Measurements from ENCODE around the gene RNU1-3.
"Not testable (repeated sequence)": the region's sequence is repeated elsewhere in the genome, so short reads cannot be mapped to it uniquely, and the experiment has no call there.

DNA sequence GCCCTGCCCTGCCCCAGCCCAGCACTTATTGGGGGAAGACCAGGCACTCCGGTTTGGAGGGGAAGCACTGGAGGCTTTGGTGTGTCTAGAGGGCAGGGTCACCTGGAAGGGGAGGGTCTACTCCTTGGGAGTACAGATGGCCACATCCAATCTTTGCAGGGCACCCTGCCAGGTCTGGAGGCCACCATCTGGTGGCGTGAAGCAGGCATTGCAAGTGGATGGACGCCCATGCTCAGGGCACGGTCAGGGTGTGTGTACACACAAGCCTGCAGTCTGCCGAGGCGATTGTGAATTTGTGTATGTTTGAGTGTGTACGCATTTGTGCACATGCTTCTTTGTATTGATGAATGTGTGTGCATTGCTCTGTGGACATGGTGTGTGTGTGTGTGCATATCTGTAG, 36.4 kb upstream of the RNU1-3 start:
- not testable (repeated sequence) for TF ChIP-seq CTCF (IDR thresholded peaks at IDR 0.05; ENCODE audit: low read depth, low read length); POLR2A (IDR thresholded peaks at IDR 0.05; ENCODE audit: extremely low read depth, insufficient read length); MYC (IDR thresholded peaks at IDR 0.05; ENCODE audit: low read depth, low read length)
- TF ChIP-seq, protein P1, sequence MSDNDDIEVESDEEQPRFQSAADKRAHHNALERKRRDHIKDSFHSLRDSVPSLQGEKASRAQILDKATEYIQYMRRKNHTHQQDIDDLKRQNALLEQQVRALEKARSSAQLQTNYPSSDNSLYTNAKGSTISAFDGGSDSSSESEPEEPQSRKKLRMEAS (IDR thresholded peaks at IDR 0.05; ENCODE audit: low read depth, low read length) = not testable (repeated sequence)
